B cell (primary cell): ENCODE measurements around the gene FOXF1. TPM values are rescaled to one million over a fixed set of nuclear protein-coding genes. Genes with fewer than 3 reads are reported as not detected.

ENCODE experiments used
- ATAC-seq: fragments of 200-7000 bp; cut with Tn5 transposase; one replicate; pipeline ENCODE4 v1.10.0; 2021; ENCODE audit warnings: low read depth, mild to moderate bottlenecking, moderate number of reproducible peaks, moderate library complexity
- CTCF ChIA-PET: fragments of 350-600 bp; sonication (Branson Sonifier 250); formaldehyde crosslinking; loops from one replicate; lab custom pipeline; 2021; ENCODE audit warnings: antibody characterized with exemption, inconsistent platforms; lab: Charles Lee
- POLR2A ChIA-PET: fragments of 350-600 bp; sonication (Branson Sonifier 250); formaldehyde crosslinking; loops from one replicate; lab custom pipeline; 2021; ENCODE audit warnings: antibody characterized with exemption; lab: Charles Lee
- DNase-seq: peaks from one replicate; pipeline ENCODE4 v3.0.0; 2013
- H2AFZ ChIP-seq: 2 replicates; pipeline ENCODE4 v1.6.1; 2012; ENCODE audit warnings: mild to moderate bottlenecking, low read depth, low read length; ENCODE audit not compliant: insufficient read depth, poor library complexity, severe bottlenecking
- H3K27ac ChIP-seq, 2 donors: 1 replicate in 1 of 2; 2 replicates in 1 of 2; pipeline ENCODE4 v1.5.1; 2012 to 2013; ENCODE audit warnings: low read length in 2 of 2, mild to moderate bottlenecking in 2 of 2, moderate library complexity in 1 of 2
- H3K27me3 ChIP-seq, 4 experiments: fragments of 200-600 bp in 1 of 4; sonication (generic) in 1 of 4; replicated peaks in 1 of 4; 1 replicate in 2 of 4; 2 replicates in 2 of 4; pipeline versions ENCODE4 v1.6.1 to v1.7.0; 2013 to 2016; ENCODE audit warnings: low read length in 3 of 4, mild to moderate bottlenecking in 2 of 4, mixed read lengths in 1 of 4, moderate library complexity in 1 of 4; ENCODE audit not compliant: insufficient read depth in 4 of 4, control insufficient read depth in 3 of 4; ENCODE audit errors: control extremely low read depth in 1 of 4
- H3K36me3 ChIP-seq, 2 experiments: replicated peaks in 1 of 2; 1 replicate in 1 of 2; 2 replicates in 1 of 2; pipeline versions ENCODE4 v1.6.1 to v1.7.1; 2013; ENCODE audit warnings: low read length in 1 of 2; ENCODE audit not compliant: insufficient read depth in 2 of 2, control insufficient read depth in 1 of 2; ENCODE audit errors: control extremely low read depth in 1 of 2, extremely low read depth in 1 of 2
- H3K4me1 ChIP-seq, 2 donors: fragments of 200-600 bp in 1 of 2; sonication (generic) in 1 of 2; 1 replicate in 1 of 2; 2 replicates in 1 of 2; pipeline versions ENCODE4 v1.5.1 to v1.6.1; 2013 to 2017; ENCODE audit warnings: low read length in 2 of 2; ENCODE audit not compliant: control insufficient read depth in 2 of 2, insufficient read depth in 2 of 2
- H3K4me2 ChIP-seq: replicated peaks from 2 replicates; pipeline ENCODE3; 2012; ENCODE audit warnings: mild to moderate bottlenecking, low read depth, low read length; ENCODE audit not compliant: poor library complexity, severe bottlenecking
- H3K4me3 ChIP-seq, 5 experiments: fragments of 200-600 bp in 1 of 5; sonication (generic) in 1 of 5; 1 replicate in 3 of 5; 2 replicates in 2 of 5; pipeline versions ENCODE4 v1.5.1 to v1.7.0; 2011 to 2016; ENCODE audit warnings: low read length in 4 of 5, mild to moderate bottlenecking in 4 of 5, low read depth in 2 of 5, control low read depth in 1 of 5, moderate library complexity in 1 of 5; ENCODE audit not compliant: insufficient read depth in 1 of 5; ENCODE audit errors: control extremely low read depth in 1 of 5, extremely low read depth in 1 of 5
- H3K79me2 ChIP-seq: fragments of 200-600 bp; sonication (generic); one replicate; pipeline ENCODE4 v1.6.0; 2016; ENCODE audit warnings: low read length; ENCODE audit not compliant: control insufficient read depth, insufficient read depth
- H3K9ac ChIP-seq: fragments of 200-600 bp; sonication (generic); 2 replicates; pipeline ENCODE4 v1.6.1; 2017; ENCODE audit warnings: mild to moderate bottlenecking, low read length, moderate library complexity
- H3K9me3 ChIP-seq, 3 donors: one replicate each; pipeline versions ENCODE4 v1.6.1 to v1.7.1; 2013; ENCODE audit warnings: low read length in 2 of 3; ENCODE audit not compliant: control insufficient read depth in 2 of 3, insufficient read depth in 1 of 3; ENCODE audit errors: control extremely low read depth in 1 of 3
- H4K20me1 ChIP-seq: 2 replicates; pipeline ENCODE4 v1.6.0; 2012; ENCODE audit warnings: mild to moderate bottlenecking, low read length; ENCODE audit not compliant: insufficient read depth, control insufficient read depth, poor library complexity, severe bottlenecking
- H3K27ac Mint-ChIP-seq: one replicate; pipeline ENCODE4 v1.8.0; 2021; ENCODE audit warnings: mixed read lengths
- H3K27me3 Mint-ChIP-seq: one replicate; pipeline ENCODE4 v1.8.0; 2021; ENCODE audit warnings: mixed read lengths
- H3K4me1 Mint-ChIP-seq: one replicate; pipeline ENCODE4 v1.8.0; 2021; ENCODE audit warnings: mixed read lengths
- H3K4me3 Mint-ChIP-seq: one replicate; pipeline ENCODE4 v1.8.0; 2021; ENCODE audit warnings: mixed read lengths
- H3K9me3 Mint-ChIP-seq: one replicate; pipeline ENCODE4 v1.8.0; 2022; ENCODE audit warnings: mixed read lengths; ENCODE audit not compliant: insufficient read depth
- CTCF ChIP-seq: fragments of 200-600 bp; IDR thresholded peaks from one replicate; pipeline ENCODE4 v1.8.0; 2022; ENCODE audit warnings: antibody characterized with exemption, mild to moderate bottlenecking
- EZH2 ChIP-seq: IDR thresholded peaks from 2 replicates; pipeline ENCODE4 v1.6.1; 2012; ENCODE audit warnings: borderline replicate concordance, low read depth, mild to moderate bottlenecking, moderate library complexity, low read length; ENCODE audit not compliant: insufficient read depth, poor library complexity, severe bottlenecking
- WGBS: methylation state at CpG from one replicate; pipeline ENCODE4 v1.1.5; 2013; ENCODE audit warnings: missing lambda C conversion rate; ENCODE audit not compliant: insufficient coverage; 5-methylcytosine and 5-hydroxymethylcytosine counted together
- intact Hi-C: fragments of 100-400 bp; cut with micrococcal nuclease; formaldehyde crosslinking; loops from one replicate; pipeline ENCODE4 v1.10.0; 2022
- polyA plus RNA-seq: library from polyadenylated mRNA; depleted of rRNA; stranded (reverse); fragments of >200 nt; gene quantifications from 2 replicates; pipeline ENCODE4 v1.2.3, GENCODE V29; 2012
- total RNA-seq, 2 donors: library from RNA; stranded (reverse); fragments of 120-200 nt in 1 of 2; gene quantifications; 1 replicate in 1 of 2; 2 replicates in 1 of 2; pipeline versions ENCODE4 v1.2.3 to v1.2.4, GENCODE V29; 2013 to 2022

Gene FOXF1
- total and polyA plus RNA-seq, 2 donors (not counting 1 experiment from before 2014, with no cell fraction given) = not detected

- 97% methylated on average over 7 of the region's 7 CpGs for WGBS
- H3K4me3 ChIP-seq = no peak overlapping the region
- H3K4me3 Mint-ChIP-seq = no peak overlapping the region
- H3K4me1 Mint-ChIP-seq = peaks cover 10% of the 10 kb centered on the region
- TF ChIP-seq EZH2 = no peak
- TF ChIP-seq CTCF = no peak
- H3K27ac ChIP-seq = no peak overlapping the region
- ChIA-PET CTCF (no interaction called here), POLR2A (no interaction called here)
- H3K9ac ChIP-seq = no peak overlapping the region
- DNase-seq = no peak
- H3K79me2 ChIP-seq = peaks cover 12% of the 10 kb centered on the region
- no peaks in the 10 kb centered on the region for H3K9me3 ChIP-seq
- ATAC-seq = no peak
- intact Hi-C loops = loop anchor here (10.0 kb wide), 1 partner anchor 835 kb away; the partner anchor contains the start of gene FBXO31
- no peaks in the 10 kb centered on the region for H3K27me3 Mint-ChIP-seq
- H3K9me3 Mint-ChIP-seq = no peaks in the 10 kb centered on the region
- no peak overlapping the region for H2AFZ ChIP-seq
- H3K4me1 ChIP-seq = peaks cover 6 to 10% of the 10 kb centered on the region in 2 donors
- H3K27me3 ChIP-seq = no peaks in the 10 kb centered on the region
- H4K20me1 ChIP-seq = no peaks in the 10 kb centered on the region
- H3K36me3 ChIP-seq = peaks cover 0 to 44% of the 10 kb centered on the region in 2 experiments
- no peak overlapping the region for H3K27ac Mint-ChIP-seq
- no peak overlapping the region for H3K4me2 ChIP-seq
These were observed 39.5 kb downstream of the FOXF1 start for GRCh38 chr16:86549893-86550190.

DNA sequence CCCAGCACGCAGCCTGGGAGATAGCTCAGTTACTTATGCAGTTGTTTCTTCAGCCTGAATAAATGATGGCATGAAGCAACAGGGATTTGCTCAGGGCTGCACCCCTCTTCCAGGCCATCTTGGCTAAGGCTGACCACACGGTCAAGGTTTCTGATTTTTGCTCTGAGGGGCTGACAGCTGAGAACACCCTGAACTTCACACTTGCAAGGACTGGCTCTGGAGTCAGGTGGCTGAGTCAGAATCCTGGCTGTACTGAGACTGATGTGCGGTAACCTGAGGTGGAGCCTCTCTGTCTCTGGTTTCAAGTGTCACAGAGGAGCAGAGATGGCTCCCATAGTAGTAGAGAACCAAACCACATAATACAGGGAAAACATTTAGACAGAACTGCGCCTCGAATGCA lies 40.0 kb downstream of the FOXF1 start:
- Histone ChIP-seq H3K4me2 (no peak overlapping the region), H3K4me3 (no peak overlapping the region), H3K36me3 (peaks cover 0 to 40% of the 10 kb centered on the region in 2 experiments), H3K27ac (no peak overlapping the region), H4K20me1 (no peaks in the 10 kb centered on the region), H3K9ac (no peak overlapping the region), H2AFZ (no peak overlapping the region), H3K4me1 (peaks cover 6 to 10% of the 10 kb centered on the region in 2 donors), H3K79me2 (peaks cover 14% of the 10 kb centered on the region), H3K27me3 (no peaks in the 10 kb centered on the region), H3K9me3 (no peaks in the 10 kb centered on the region)
- intact Hi-C loops = loop anchor here (10.0 kb wide), 1 partner anchor 835 kb away; the partner anchor contains the start of gene FBXO31
- no peak overlapping the region for H3K27ac Mint-ChIP-seq
- H3K4me3 Mint-ChIP-seq = no peak overlapping the region
- TF ChIP-seq EZH2 (no peak), CTCF (no peak)
- ATAC-seq = no peak
- H3K9me3 Mint-ChIP-seq = no peaks in the 10 kb centered on the region
- ChIA-PET CTCF (no interaction called here), POLR2A (no interaction called here)
- peaks cover 15% of the 10 kb centered on the region for H3K4me1 Mint-ChIP-seq
- DNase-seq = no peak
- no peaks in the 10 kb centered on the region for H3K27me3 Mint-ChIP-seq
- WGBS = 100% methylated on average over 2 of the region's 5 CpGs
